ENCODE measurements around the gene ARPC1A.
"Not testable (repeated sequence)": the region's sequence is repeated elsewhere in the genome, so short reads cannot be mapped to it uniquely, and the experiment has no call there.

Gene ARPC1A

DNA sequence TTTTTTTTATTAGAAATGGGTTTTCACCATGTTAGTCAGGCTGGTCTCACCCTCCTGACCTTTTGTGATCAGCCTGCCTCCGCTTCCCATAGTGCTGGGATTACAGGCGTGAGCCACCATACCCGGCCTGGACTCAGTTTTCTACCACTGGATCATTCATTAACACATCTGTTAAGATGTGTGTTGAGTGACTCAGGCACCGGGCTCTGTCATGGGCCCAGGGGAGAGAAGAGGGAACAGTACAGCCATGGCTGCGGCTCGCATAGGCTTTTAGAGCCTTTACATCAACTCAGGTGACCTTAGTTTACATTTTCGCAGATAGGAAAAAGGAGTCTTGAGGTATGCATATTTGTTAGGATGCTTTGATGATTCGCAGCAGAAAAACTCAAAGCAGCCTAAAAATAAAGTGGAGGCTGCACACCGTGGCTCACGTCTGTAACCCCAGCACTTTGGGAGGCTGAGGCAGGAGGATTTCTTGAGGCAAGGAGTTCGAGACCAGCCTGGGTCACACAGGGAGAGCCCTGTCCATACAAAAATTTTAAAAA, 45.8 kb downstream of the ARPC1A start:
- DNase-seq (ENCODE audit: low read depth): no peak

- no peak for DNase-seq (ENCODE audit: low read depth)
These were observed 46.8 kb downstream of the ARPC1A start for GRCh38 chr7:99372275-99373090.

DNA sequence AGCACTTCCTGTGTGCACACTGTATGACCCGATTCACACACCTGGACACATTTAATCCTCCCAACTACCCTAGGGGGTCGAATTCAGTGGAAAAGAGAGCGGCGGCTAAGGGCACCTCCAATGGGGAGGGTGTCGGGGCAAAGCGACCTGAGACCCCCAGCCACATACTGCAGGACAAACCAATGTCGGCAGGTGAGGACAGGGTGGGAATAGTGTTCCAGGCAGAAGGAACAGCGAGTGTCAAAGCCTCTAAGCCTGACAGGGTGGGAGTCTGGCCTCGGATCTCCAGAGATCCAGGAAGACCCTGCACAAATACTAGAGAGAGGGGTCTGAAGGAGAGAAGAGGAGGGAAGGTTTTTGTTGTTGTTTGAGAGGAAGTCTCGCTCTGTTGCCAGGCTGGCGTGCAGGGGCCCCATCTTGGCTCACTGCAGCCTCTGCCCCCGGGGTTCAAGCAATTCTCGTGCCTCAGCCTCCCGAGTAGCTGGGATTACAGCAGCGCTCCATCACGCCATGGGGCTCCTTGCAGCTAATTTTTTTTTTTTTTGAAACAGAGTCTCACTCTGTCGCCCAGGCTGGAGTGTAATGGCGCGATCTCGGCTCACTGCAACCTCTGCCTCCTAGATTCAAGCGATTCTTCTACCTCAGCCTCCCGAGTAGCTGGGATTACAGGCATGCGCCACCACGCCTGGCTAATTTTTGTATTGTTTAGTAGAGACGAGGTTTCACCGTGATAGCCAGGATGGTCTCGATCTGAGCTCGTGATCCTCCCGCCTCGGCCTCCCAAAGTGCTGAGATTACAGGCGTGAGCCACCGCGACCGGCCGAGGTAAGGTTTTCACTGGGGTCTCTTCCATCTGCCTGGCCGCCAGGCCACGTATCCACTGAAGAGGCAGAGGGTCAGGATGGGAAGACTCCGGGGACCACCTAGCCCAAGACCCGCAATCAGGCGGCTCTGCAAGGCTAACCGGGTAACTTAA, 47.7 kb downstream of the ARPC1A start:
- no peak for DNase-seq (ENCODE audit: low read depth)

- DNase-seq (ENCODE audit: low read depth): peak; percentile 85
These were observed 48.7 kb downstream of the ARPC1A start, which contains the start of gene ARPC1B for GRCh38 chr7:99374111-99375064. ARPC1B (plus strand) TSS chr7:99374730; CDS start chr7:99385715, 10,985 bp downstream.

- DNase-seq (ENCODE audit: low read depth): peak; percentile 53
These were observed 49.5 kb downstream of the ARPC1A start for GRCh38 chr7:99375070-99375807.

- no peak for DNase-seq (ENCODE audit: low read depth)
These were observed 53.4 kb downstream of the ARPC1A start for GRCh38 chr7:99379043-99379577.

GRCh38 chr7:99379693-99380031, 54.0 kb downstream of the ARPC1A start:
- DNase-seq (ENCODE audit: low read depth): not testable (repeated sequence)

DNA sequence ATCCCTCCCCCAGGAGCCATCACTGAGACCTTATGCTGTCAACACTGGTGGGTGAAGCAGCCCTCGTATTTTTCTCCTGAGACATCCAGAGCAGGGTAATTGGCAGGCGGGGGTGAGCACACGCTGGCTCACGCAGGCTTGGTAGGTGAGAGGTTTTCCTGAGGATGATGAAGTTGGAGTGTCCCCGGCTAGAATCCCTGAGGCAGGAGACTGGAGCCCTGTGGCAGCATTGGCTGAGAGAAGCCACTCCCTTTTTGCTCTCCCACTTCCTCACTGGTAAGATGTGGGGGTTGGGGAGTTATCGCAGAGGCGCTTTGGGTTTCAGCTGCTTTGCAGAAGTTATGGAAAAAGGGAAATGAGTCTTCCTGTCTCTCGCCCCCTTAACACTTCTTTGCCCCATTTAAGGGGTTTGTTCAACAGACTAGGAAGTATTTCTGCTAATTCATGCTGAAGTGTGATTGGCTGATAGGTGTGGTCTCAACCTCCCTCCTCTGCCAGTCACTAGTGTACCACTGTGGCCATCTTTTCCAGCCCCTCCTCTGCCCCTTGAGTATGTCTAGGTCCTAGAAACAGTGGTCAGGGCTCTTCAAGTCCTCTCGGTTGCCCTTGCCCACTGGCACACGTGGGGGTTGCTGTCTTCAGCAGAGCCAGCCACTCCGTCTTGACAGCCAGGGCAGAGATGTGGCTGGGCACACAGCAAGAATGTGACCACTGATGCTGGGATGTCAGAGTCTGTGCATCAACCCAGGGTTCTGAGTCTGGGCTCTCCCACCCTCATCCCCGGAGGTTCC, 54.5 kb downstream of the ARPC1A start:
- DNase-seq (ENCODE audit: low read depth): no peak

DNA sequence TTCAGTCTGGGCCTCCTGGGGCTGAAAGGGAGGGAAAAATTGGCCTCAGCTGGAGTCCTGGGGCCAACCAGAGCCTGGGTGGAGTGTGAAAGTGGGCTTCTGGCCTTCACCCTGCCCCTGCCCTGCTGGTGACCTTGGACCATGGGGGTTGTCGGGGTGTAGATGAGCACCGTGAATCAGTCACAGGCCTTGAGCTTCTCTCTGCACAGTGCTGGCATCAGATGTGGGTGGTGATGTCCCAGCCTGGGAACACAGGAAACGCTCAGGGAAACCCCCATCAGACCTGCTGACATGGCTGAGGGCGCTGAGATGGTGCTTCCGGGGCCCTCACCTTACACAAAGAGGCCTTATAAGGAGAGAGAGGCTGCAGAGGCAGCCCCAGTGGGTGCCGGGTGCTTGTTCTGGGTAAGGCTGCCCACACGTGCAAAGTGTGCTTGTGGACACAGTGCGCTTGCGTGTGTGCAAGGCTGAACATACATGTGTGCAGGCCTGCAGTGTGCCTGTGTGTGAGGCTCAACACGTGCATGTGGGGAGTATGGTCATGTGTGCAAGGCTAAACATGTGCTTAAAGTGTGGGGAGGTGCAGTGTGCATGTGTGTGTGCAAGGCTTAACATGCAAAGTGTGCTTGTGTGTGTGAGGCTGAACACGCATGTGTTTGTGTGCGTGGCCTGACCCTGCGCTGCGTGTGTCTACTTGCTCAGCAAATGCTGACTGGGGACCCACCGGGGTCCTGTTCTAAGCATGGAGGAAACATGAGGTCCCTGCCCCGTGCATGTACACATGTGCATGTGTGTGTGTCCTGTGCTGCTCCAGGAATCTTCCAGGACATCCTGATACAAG, 55.3 kb downstream of the ARPC1A start:
- DNase-seq (ENCODE audit: low read depth): peak; percentile 82

DNA sequence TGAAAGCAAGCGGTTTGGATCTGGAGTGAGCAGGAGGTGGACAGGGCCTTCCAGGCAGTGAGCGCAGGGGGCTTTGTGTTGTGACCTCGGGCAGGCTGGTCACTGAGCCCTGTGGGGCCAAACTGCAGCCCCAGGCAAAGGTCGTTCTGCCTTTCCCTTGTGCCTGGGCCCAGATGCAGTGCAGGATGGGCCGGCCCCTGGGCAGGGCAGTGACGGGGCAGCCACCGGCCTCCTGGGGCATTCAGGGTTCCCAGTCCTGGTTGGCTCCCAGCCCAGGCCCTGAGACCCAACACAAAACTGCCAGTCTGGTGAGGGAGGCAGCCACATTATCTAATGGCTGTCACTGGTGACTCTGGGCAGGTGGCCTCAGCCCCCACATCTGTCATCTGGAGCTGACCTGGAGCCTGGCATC, 56.0 kb downstream of the ARPC1A start:
- DNase-seq (ENCODE audit: low read depth): no peak

GRCh38 chr7:99383203-99383602, 57.5 kb downstream of the ARPC1A start:
- no peak for DNase-seq (ENCODE audit: low read depth)

GRCh38 chr7:99383791-99384370, 58.2 kb downstream of the ARPC1A start:
- no peak for DNase-seq (ENCODE audit: low read depth)

DNA sequence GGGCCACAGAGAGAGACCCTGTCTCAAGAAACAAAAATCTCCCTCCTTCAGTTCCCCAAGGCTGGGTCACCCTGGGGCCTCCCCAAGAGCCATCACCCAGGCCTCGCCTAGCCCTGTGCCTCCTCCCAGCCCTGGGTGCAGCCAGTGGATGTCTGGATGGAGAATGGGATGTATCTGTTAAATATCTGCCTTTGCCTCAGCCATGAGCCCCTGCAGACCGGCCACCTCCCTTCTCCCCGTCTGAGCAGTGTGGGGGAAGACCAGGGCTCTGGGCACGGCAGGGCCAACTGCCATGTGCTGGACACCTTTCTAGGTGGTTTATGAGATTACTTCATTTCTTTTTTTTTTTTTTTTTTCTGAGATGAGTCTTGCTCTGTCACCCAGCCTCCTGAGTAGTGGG, 58.8 kb downstream of the ARPC1A start:
- no peak for DNase-seq (ENCODE audit: low read depth)

- DNase-seq (ENCODE audit: low read depth): no peak
These were observed 59.9 kb downstream of the ARPC1A start for GRCh38 chr7:99385564-99385963.

- DNase-seq (ENCODE audit: low read depth): no peak
These were observed 61.0 kb downstream of the ARPC1A start for GRCh38 chr7:99386584-99387238.

DNA sequence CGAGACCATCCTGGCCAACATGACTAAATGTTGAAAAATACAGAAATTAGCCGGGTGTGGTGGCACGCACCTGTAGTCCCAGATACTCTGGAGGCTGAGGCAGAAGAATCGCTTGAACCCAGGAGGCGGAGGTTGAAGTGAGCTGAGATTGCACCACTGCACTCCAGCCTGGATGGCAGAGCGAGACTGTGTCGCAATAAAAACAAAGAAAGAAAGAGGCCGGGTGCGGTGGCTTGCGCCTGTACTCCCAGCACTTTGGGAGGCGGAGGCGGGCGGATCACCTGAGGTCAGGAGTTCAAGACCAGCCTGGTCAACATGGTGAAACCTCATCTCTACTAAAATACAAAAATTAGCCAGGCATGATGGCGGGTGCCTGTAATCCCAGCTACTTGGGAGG, 61.5 kb downstream of the ARPC1A start:
- DNase-seq (ENCODE audit: low read depth): not testable (repeated sequence)

DNA sequence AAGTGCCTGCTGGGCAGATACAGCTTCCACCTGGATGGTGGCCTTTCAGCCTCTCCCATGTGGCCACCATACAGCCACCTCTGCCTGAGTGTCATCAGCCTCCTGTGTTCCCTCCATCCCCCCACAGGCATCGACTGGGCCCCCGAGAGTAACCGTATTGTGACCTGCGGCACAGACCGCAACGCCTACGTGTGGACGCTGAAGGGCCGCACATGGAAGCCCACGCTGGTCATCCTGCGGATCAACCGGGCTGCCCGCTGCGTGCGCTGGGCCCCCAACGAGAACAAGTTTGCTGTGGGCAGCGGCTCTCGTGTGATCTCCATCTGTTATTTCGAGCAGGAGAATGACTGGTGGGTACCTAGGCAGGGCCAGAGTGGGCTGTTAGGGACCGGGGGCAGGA, 62.2 kb downstream of the ARPC1A start:
- no peak for DNase-seq (ENCODE audit: low read depth)

DNA sequence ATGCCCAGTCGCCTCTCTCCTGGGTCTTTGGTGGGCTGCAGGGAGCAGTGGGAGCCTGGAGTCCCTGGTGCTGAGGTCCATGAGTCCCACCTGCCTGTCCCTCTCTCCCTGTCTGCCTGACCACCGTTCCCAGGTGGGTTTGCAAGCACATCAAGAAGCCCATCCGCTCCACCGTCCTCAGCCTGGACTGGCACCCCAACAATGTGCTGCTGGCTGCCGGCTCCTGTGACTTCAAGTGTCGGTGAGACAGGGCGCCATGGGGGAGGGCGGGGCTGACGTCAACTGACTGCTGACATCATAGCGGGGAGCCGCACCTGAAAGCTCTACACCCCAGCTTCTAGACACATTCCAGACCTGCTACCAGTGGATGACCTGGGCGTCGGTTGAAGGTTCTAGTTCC, 64.1 kb downstream of the ARPC1A start:
- no peak for DNase-seq (ENCODE audit: low read depth)

Data from stimulated activated CD8-positive, alpha-beta memory T cell treated with anti-CD3 and anti-CD28 coated beads, Interleukin-4, amount 100 ng/mL, for 24 hours (primary cell).